ENCODE data around the gene EIF3B.

EIF3B gene

DNA sequence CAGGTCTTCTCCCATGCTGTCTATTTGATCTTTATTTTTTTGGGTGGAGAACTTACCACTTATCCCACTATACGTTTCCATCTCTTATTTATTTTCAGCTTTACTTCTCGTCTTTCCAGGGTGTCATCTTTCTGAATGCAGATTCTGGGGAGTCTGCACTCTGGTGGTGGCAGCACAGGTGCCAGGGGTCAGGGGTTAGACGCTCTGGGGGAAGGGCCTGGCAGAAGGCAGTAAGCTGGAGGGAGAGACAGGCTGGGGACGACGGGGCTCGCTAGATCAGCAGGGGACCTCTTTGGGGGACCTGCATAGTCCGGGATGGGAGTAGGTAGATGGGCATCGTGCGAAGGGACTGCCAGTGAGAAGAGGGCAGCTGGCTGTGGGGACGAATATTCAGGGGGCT, 71.1 kb downstream of the EIF3B start:
- Histone ChIP-seq H3K4me2 (ENCODE audit: insufficient read depth, low read length) (no peak overlapping the region), H4K20me1 (ENCODE audit: insufficient read depth, low read length) (peaks cover 4% of the 10 kb centered on the region), H3K79me2 (ENCODE audit: insufficient read depth, low read length) (peaks cover 7% of the 10 kb centered on the region; the same call in 1 of the 2 replicates), H3K9ac (ENCODE audit: low read depth, low read length) (no peak overlapping the region), H3K36me3 (ENCODE audit: insufficient read depth, low read length) (0 out of 2 replicates have a peak, but pooled peaks cover 1% of the 10 kb centered on the region), H3K27me3 (ENCODE audit: insufficient read depth, low read length, poor library complexity) (no peaks in the 10 kb centered on the region), H3K4me1 (ENCODE audit: insufficient read depth, low read length) (no peaks in the 10 kb centered on the region), H3K9me3 (ENCODE audit: insufficient read depth, low read length, severe bottlenecking) (peaks cover 1% of the 10 kb centered on the region), H3K27ac (ENCODE audit: low read length) (no peak overlapping the region), H3K4me3 (ENCODE audit: low read depth in 1 of 2, low read length in 2 of 2) (no peak overlapping the region), H2AFZ (ENCODE audit: low read depth, low read length) (no peak overlapping the region)
- TF ChIP-seq EZH2 (IDR thresholded peaks at IDR 0.05; ENCODE audit: borderline replicate concordance, low read depth, low read length, severe bottlenecking), result no peak
- TF ChIP-seq, protein P1, sequence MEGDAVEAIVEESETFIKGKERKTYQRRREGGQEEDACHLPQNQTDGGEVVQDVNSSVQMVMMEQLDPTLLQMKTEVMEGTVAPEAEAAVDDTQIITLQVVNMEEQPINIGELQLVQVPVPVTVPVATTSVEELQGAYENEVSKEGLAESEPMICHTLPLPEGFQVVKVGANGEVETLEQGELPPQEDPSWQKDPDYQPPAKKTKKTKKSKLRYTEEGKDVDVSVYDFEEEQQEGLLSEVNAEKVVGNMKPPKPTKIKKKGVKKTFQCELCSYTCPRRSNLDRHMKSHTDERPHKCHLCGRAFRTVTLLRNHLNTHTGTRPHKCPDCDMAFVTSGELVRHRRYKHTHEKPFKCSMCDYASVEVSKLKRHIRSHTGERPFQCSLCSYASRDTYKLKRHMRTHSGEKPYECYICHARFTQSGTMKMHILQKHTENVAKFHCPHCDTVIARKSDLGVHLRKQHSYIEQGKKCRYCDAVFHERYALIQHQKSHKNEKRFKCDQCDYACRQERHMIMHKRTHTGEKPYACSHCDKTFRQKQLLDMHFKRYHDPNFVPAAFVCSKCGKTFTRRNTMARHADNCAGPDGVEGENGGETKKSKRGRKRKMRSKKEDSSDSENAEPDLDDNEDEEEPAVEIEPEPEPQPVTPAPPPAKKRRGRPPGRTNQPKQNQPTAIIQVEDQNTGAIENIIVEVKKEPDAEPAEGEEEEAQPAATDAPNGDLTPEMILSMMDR (IDR thresholded peaks at IDR 0.05; ENCODE audit: borderline replicate concordance, extremely low read depth, low read length, poor library complexity, severe bottlenecking), result no peak
- ATAC-seq (ENCODE audit: insufficient read depth, low read depth) (no peak), DNase-seq (no peak)

Measured in DND-41 (cell line).